Dendritic cell treated with granulocyte-macrophage colony-stimulating factor and Interleukin-4, amounts not matched to agents 40 ng/mL and 50 ng/mL, for 4 days (primary cell): Measurements from ENCODE around the gene TDRKH.

Source experiments
- H3K27ac Mint-ChIP-seq: one replicate; pipeline ENCODE4 v1.8.0; 2022; ENCODE audit warnings: mild to moderate bottlenecking, mixed read lengths
- H3K27me3 Mint-ChIP-seq: one replicate; pipeline ENCODE4 v1.8.0; 2022; ENCODE audit warnings: mild to moderate bottlenecking, mixed read lengths
- H3K36me3 Mint-ChIP-seq: one replicate; pipeline ENCODE4 v1.8.0; 2022; ENCODE audit warnings: low read depth, mixed read lengths
- H3K4me1 Mint-ChIP-seq: one replicate; pipeline ENCODE4 v1.8.0; 2022; ENCODE audit warnings: low read depth, mixed read lengths
- H3K4me3 Mint-ChIP-seq: one replicate; pipeline ENCODE4 v1.8.0; 2022; ENCODE audit warnings: mild to moderate bottlenecking, moderate library complexity, mixed read lengths
- H3K9me3 Mint-ChIP-seq: one replicate; pipeline ENCODE4 v1.8.0; 2022; ENCODE audit warnings: mixed read lengths
- intact Hi-C: fragments of 100-400 bp; cut with micrococcal nuclease; formaldehyde crosslinking; loops from one replicate; pipeline ENCODE4 v1.15.0; 2022

TDRKH gene

DNA sequence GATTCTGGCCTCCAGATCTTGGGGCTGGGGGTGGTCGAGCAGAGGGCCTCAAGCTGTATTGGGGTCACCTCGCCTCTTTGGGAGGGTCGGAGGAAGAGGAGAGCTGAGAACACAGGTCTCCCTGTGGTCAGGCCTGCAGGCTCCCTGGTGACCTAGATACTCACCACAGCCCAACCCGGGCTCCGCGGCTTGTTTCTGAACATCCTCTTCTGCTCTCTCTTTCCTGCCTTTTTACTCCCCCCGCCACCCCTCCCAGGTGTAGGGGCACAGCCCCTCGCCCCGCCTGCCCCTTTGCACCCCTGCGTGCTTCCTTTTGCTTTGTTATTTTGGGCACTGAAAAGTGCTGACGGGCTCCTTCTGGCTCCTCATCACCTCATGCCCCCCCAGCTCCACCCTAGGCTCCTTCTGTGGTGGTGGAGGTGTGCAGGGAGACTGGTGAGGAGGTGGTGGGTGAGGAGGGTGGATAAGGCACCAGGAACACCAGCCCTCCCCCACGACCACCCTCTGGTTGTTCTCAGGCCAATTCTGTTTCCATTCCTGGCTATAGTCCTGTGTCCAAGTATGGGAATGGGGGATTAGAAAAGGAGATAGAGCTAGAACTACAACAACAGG lies 25.5 kb upstream of the TDRKH start:
- intact Hi-C loops, result no loop called here
- H3K27me3 Mint-ChIP-seq, result peaks cover 44% of the 10 kb centered on the region
- H3K27ac Mint-ChIP-seq, result no peak overlapping the region
- peaks cover 31% of the 10 kb centered on the region for H3K4me1 Mint-ChIP-seq
- no peaks in the 10 kb centered on the region for H3K36me3 Mint-ChIP-seq
- H3K4me3 Mint-ChIP-seq, result no peak overlapping the region
- no peaks in the 10 kb centered on the region for H3K9me3 Mint-ChIP-seq

GRCh38 chr1:151814971-151815545 lies 24.8 kb upstream of the TDRKH start:
- Mint-ChIP-seq H3K4me3 (no peak overlapping the region), H3K9me3 (no peaks in the 10 kb centered on the region), H3K36me3 (no peaks in the 10 kb centered on the region), H3K27me3 (peaks cover 40% of the 10 kb centered on the region), H3K4me1 (peaks cover 25% of the 10 kb centered on the region), H3K27ac (no peak overlapping the region)
- intact Hi-C loops, result no loop called here

DNA sequence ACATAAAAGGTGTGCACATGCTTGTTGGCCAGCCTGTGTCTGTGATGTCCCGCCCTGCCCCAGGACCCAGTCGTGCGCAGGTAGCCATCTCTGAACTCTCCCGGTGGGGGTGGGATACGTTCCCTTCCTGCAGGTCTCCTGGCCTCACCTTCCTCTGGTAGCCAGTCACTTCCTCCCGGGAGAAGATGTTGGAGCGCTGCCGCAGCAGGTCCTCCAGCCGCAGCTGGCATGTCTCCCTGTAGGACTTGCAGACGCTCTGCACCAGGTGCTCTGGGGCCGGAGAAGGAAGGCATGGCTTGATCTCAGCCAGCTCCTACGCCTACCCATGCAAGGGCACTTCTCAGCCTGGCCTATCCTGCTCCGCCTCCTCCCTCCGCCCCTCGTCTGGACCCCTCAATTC lies 24.1 kb upstream of the TDRKH start:
- Mint-ChIP-seq H3K4me3 (no peak overlapping the region), H3K27ac (no peak overlapping the region), H3K27me3 (peaks cover 36% of the 10 kb centered on the region), H3K9me3 (no peaks in the 10 kb centered on the region), H3K4me1 (peaks cover 23% of the 10 kb centered on the region), H3K36me3 (no peaks in the 10 kb centered on the region)
- intact Hi-C loops, result no loop called here

DNA sequence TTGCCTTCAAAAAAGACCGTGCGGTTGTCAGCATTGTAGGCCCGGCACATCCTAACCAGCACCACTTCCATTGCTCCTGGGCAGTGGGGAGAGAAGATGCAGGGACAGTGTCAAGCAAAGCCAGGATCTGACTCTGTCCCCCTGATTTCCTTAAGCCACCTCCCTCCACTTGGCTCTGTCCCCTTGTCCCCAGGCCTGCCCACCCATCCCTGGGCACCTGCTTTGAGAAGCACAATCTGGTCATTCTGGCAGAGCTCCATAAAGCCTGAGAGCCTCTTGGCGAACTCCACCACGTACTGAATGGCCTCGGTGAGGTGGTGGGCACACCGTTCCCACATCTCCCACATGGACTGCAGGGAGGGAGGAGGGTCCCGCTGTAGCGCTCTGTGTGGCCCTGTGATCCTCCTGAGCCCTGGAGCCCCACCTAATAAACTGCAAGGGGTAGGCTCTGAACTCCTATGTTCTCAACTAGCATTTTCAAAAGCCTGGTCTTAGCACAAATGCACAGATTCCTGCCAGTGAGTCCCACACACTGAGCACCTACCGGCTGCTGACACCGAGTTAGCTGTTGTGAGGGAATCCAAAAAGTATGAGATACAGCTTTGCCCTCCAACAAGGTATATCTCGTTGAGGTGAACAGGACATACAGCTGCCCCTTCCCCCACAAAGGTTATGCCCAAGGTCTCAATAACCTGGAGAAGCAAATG lies 23.1 kb upstream of the TDRKH start:
- Mint-ChIP-seq H3K4me3 (no peak overlapping the region), H3K4me1 (peaks cover 23% of the 10 kb centered on the region), H3K27me3 (peaks cover 39% of the 10 kb centered on the region), H3K36me3 (no peaks in the 10 kb centered on the region), H3K9me3 (no peaks in the 10 kb centered on the region), H3K27ac (no peak overlapping the region)
- intact Hi-C loops, result no loop called here

DNA sequence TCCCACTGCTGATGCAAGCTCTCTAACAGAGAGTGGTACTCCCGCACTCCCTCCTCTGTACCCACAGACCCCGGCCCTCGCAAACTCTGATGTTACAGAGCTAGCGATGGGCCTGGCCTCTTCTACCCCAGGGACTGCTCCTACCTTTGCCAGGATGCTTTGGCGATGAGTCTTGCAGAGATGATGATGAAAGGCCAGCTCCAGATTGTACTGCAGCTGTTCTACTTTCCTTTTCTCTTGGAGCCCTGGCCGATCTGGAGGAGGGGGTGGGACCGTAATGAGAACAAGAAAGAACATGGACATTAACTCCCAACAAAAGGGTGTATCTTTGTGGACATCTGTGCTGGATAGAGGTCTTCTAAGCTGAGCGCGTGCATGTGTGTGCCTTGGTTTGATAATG lies 20.9 kb upstream of the TDRKH start:
- no peaks in the 10 kb centered on the region for H3K36me3 Mint-ChIP-seq
- intact Hi-C loops, result no loop called here

DNA sequence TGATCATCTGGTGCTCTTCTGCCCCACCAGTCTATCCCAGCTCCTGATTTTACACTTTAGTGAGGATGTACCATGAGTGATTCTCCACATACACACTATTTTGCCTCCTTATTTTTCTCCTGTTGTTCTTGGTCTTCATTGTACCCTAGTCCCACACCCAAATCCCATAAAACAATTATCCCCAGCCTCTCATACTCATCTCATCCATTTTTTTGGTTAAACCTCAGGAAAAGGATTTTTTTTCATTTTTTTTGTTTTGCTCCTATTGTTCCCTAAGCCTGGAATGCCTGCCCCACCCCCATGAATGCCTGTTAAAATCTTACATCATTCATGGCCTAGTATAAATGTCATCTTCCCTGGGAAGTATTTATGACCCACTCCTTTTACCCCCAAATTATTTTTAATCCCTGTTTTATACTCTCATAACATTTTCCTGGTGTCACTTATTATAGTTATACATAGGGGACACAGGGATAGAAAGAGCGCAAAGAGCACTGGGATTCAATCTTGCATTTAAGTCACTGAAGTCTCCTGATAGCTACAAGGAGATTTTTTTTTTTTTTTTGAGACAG lies 19.8 kb upstream of the TDRKH start:
- no peaks in the 10 kb centered on the region for H3K9me3 Mint-ChIP-seq
- H3K4me3 Mint-ChIP-seq, result no peak overlapping the region
- H3K27ac Mint-ChIP-seq, result no peak overlapping the region
- peaks cover 13% of the 10 kb centered on the region for H3K4me1 Mint-ChIP-seq
- intact Hi-C loops, result no loop called here
- no peaks in the 10 kb centered on the region for H3K36me3 Mint-ChIP-seq
- peaks cover 34% of the 10 kb centered on the region for H3K27me3 Mint-ChIP-seq

More for the DNA sequence above, 20.9 kb upstream of the TDRKH start:
- H3K27me3 Mint-ChIP-seq, result peaks cover 38% of the 10 kb centered on the region
- no peaks in the 10 kb centered on the region for H3K9me3 Mint-ChIP-seq
- no peak overlapping the region for H3K4me3 Mint-ChIP-seq
- H3K27ac Mint-ChIP-seq, result no peak overlapping the region
- H3K4me1 Mint-ChIP-seq, result peaks cover 20% of the 10 kb centered on the region

- Mint-ChIP-seq H3K27ac (no peak overlapping the region), H3K27me3 (peaks cover 35% of the 10 kb centered on the region), H3K4me1 (peaks cover 13% of the 10 kb centered on the region), H3K9me3 (no peaks in the 10 kb centered on the region), H3K36me3 (no peaks in the 10 kb centered on the region), H3K4me3 (no peak overlapping the region)
- intact Hi-C loops, result no loop called here
Measured at GRCh38 chr1:151809290-151809984, 19.1 kb upstream of the TDRKH start.

GRCh38 chr1:151807766-151808165 lies 17.5 kb upstream of the TDRKH start:
- Mint-ChIP-seq H3K27me3 (peaks cover 37% of the 10 kb centered on the region), H3K27ac (no peak overlapping the region), H3K4me1 (peaks cover 13% of the 10 kb centered on the region), H3K36me3 (no peaks in the 10 kb centered on the region), H3K9me3 (no peaks in the 10 kb centered on the region), H3K4me3 (no peak overlapping the region)
- intact Hi-C loops, result no loop called here

- H3K9me3 Mint-ChIP-seq, result no peaks in the 10 kb centered on the region
- intact Hi-C loops, result no loop called here
- no peak overlapping the region for H3K4me3 Mint-ChIP-seq
- H3K36me3 Mint-ChIP-seq, result no peaks in the 10 kb centered on the region
- no peak overlapping the region for H3K27ac Mint-ChIP-seq
- H3K4me1 Mint-ChIP-seq, result peaks cover 13% of the 10 kb centered on the region
- peaks cover 37% of the 10 kb centered on the region for H3K27me3 Mint-ChIP-seq
Measured at GRCh38 chr1:151807131-151807530, 16.8 kb upstream of the TDRKH start.

DNA sequence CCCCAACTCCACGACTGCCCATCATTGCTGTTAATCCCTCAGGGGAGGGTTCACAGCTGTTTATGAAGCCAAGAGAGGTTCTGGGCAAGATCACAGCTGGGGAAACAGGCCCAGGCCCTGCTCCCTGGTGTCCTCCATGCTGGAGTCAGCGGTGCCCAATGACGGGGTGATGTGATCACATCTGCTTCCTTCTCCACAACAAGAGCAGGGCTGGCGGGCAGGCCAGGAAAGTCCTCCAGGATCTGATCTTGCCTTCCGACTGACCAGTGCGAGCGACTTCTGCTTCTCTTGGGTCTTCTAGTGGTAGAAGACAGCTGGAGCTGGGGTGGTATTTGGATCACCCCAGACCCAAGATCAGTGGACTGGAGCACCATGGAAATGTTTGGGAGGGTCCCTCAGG lies 15.9 kb upstream of the TDRKH start:
- Mint-ChIP-seq H3K27ac (no peak overlapping the region), H3K4me1 (peaks cover 13% of the 10 kb centered on the region), H3K27me3 (peaks cover 40% of the 10 kb centered on the region), H3K9me3 (no peaks in the 10 kb centered on the region), H3K4me3 (no peak overlapping the region), H3K36me3 (no peaks in the 10 kb centered on the region)
- intact Hi-C loops, result no loop called here

- intact Hi-C loops, result no loop called here
- no peaks in the 10 kb centered on the region for H3K36me3 Mint-ChIP-seq
- H3K27me3 Mint-ChIP-seq, result peaks cover 46% of the 10 kb centered on the region
- H3K9me3 Mint-ChIP-seq, result no peaks in the 10 kb centered on the region
- H3K4me1 Mint-ChIP-seq, result peaks cover 13% of the 10 kb centered on the region
- no peak within 1 kb of the TSS for H3K4me3 Mint-ChIP-seq
- H3K27ac Mint-ChIP-seq, result no peak within 1 kb of the TSS
Measured at GRCh38 chr1:151805066-151805820, 14.9 kb upstream of the TDRKH start, which contains the start of gene LINGO4. Gene LINGO4, minus strand, starts transcription at chr1:151805419. Its CDS starts 2,715 bp downstream, at chr1:151802704.

GRCh38 chr1:151803915-151804314 lies 13.6 kb upstream of the TDRKH start:
- Mint-ChIP-seq H3K9me3 (no peaks in the 10 kb centered on the region), H3K4me3 (no peak overlapping the region), H3K4me1 (peaks cover 25% of the 10 kb centered on the region), H3K27ac (no peak overlapping the region), H3K27me3 (peaks cover 56% of the 10 kb centered on the region), H3K36me3 (no peaks in the 10 kb centered on the region)
- intact Hi-C loops, result no loop called here

GRCh38 chr1:151803164-151803563 lies 12.9 kb upstream of the TDRKH start:
- Mint-ChIP-seq H3K4me3 (no peak overlapping the region), H3K4me1 (peaks cover 29% of the 10 kb centered on the region), H3K27me3 (peaks cover 57% of the 10 kb centered on the region), H3K27ac (no peak overlapping the region), H3K9me3 (no peaks in the 10 kb centered on the region), H3K36me3 (no peaks in the 10 kb centered on the region)
- intact Hi-C loops, result no loop called here
